ENCODE results near the gene SESN3.

Gene SESN3

DNA sequence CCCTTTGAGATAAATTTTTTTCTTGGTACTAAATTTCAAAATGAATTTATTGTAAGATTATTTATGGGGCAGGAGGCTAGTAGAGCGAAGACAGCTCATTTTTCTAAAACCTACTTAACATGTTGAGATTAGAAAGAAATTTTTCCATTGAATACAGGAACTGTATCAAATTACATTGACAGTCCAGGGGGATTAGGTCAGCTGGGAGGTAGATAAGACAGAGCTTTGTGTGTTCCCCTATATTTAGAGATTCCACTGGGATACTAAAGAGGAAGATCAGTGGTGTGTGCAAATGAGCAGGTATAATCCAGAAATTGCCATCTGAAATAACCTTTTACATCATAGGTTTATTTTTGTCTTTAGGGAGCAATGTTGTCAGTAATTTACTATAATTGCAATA lies 109.3 kb downstream of the SESN3 start:
- no peaks in the 10 kb centered on the region for H3K27me3 ChIP-seq (ENCODE audit: control insufficient read depth, low read length)
- H3F3A ChIP-seq (ENCODE audit: control insufficient read depth, insufficient read depth) = no peaks in the 10 kb centered on the region
- H3K9me2 ChIP-seq (replicated peaks; ENCODE audit: control insufficient read depth, low read length) = no peaks in the 10 kb centered on the region
- H4K20me1 ChIP-seq (ENCODE audit: control insufficient read depth, insufficient read depth, low read depth, low read length) = no peaks in the 10 kb centered on the region
- no peaks in the 10 kb centered on the region for H3K36me3 ChIP-seq (ENCODE audit: control insufficient read depth, low read length)
- no peak overlapping the region for H3K4me2 ChIP-seq (ENCODE audit: low read length)
- H3K79me2 ChIP-seq (ENCODE audit: control insufficient read depth, low read length) = no peaks in the 10 kb centered on the region
- H3K4me1 ChIP-seq (ENCODE audit: control insufficient read depth, low read length) = no peaks in the 10 kb centered on the region
- TF ChIP-seq, protein P1, sequence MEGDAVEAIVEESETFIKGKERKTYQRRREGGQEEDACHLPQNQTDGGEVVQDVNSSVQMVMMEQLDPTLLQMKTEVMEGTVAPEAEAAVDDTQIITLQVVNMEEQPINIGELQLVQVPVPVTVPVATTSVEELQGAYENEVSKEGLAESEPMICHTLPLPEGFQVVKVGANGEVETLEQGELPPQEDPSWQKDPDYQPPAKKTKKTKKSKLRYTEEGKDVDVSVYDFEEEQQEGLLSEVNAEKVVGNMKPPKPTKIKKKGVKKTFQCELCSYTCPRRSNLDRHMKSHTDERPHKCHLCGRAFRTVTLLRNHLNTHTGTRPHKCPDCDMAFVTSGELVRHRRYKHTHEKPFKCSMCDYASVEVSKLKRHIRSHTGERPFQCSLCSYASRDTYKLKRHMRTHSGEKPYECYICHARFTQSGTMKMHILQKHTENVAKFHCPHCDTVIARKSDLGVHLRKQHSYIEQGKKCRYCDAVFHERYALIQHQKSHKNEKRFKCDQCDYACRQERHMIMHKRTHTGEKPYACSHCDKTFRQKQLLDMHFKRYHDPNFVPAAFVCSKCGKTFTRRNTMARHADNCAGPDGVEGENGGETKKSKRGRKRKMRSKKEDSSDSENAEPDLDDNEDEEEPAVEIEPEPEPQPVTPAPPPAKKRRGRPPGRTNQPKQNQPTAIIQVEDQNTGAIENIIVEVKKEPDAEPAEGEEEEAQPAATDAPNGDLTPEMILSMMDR (IDR thresholded peaks at IDR 0.05; ENCODE audit: low read depth, low read length, poor library complexity, severe bottlenecking) = no peak
- no peak for TF ChIP-seq EZH2phosphoT487 (IDR thresholded peaks at IDR 0.05; ENCODE audit: borderline replicate concordance, low read length)
- H3K9me3 ChIP-seq (ENCODE audit: control insufficient read depth, insufficient read depth, low read length) = no peaks in the 10 kb centered on the region
- no peak overlapping the region for H3K4me3 ChIP-seq (ENCODE audit: low read length)
- H3K27ac ChIP-seq (ENCODE audit: low read depth, low read length) = no peak overlapping the region

DNA sequence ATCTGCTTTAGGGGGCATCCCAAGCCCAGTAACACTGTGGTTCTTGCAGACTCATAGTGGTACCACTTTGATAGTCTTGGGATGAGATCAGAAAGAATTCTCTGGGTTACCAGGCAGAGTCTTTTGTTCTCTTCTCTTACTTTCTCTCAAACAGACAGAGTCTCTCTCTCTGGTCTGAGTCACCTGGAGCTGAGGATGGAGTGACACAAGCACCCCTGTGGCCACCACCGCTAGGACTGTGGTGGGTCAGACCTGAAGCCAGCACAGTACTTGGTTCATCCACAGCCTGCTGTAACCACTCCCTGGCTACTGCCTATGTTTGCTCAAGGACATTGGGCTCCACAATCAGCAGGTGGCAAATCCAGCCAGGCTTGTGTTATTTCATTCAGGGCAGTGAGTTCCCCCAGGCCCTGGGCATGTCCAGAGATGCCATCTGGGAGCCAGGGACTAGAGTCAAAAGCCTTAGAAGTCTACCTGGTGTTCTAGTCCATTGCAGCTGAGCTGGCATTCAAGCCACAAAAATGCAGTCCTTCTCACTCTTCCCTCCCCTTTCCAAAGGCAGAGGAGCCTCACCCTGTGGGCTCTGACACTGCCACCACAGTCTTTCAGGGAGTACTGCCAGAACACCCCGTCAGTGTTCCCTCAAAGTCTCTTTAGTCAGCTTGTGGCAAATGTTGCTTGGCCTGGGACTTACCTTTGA lies 111.5 kb downstream of the SESN3 start:
- Histone ChIP-seq H3K36me3 (ENCODE audit: control insufficient read depth, low read length) (no peaks in the 10 kb centered on the region), H4K20me1 (ENCODE audit: control insufficient read depth, insufficient read depth, low read depth, low read length) (no peaks in the 10 kb centered on the region), H3F3A (ENCODE audit: control insufficient read depth, insufficient read depth) (no peaks in the 10 kb centered on the region), H3K9me3 (ENCODE audit: control insufficient read depth, insufficient read depth, low read length) (no peaks in the 10 kb centered on the region), H3K27me3 (ENCODE audit: control insufficient read depth, low read length) (no peaks in the 10 kb centered on the region), H3K27ac (ENCODE audit: low read depth, low read length) (no peak overlapping the region), H3K79me2 (ENCODE audit: control insufficient read depth, low read length) (0 out of 2 replicates have a peak, but pooled peaks cover 4% of the 10 kb centered on the region), H3K9me2 (replicated peaks; ENCODE audit: control insufficient read depth, low read length) (no peaks in the 10 kb centered on the region), H3K4me2 (ENCODE audit: low read length) (no peak overlapping the region), H3K4me1 (ENCODE audit: control insufficient read depth, low read length) (no peaks in the 10 kb centered on the region), H3K4me3 (ENCODE audit: low read length) (no peak overlapping the region)
- TF ChIP-seq, protein P1 (IDR thresholded peaks at IDR 0.05; ENCODE audit: low read depth, low read length, poor library complexity, severe bottlenecking) = no peak
- TF ChIP-seq EZH2phosphoT487 (IDR thresholded peaks at IDR 0.05; ENCODE audit: borderline replicate concordance, low read length) = no peak

DNA sequence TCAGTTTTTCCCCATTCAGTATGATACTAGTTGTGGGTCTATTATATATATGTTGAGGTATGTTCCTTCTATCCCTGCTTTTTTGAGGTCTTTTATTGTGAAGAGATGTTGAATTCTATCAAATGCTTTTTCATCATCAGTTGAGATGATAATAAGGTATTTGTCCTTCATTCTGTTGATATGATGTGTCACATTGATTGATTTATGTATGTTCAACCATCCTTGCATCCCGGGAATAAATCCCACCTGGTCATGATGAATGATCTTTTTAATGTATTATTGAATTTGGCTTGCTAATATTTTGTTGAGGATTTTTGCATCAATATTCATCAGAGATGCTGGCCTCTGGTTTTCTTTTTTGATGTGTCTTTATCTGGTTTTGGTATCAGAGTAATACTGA lies 115.4 kb downstream of the SESN3 start:
- no peak overlapping the region for H3K4me2 ChIP-seq (ENCODE audit: low read length)
- H3K27me3 ChIP-seq (ENCODE audit: control insufficient read depth, low read length) = no peaks in the 10 kb centered on the region
- peaks cover 8% of the 10 kb centered on the region; the same call in 1 of the 2 replicates for H3K79me2 ChIP-seq (ENCODE audit: control insufficient read depth, low read length)
- no peaks in the 10 kb centered on the region for H3K36me3 ChIP-seq (ENCODE audit: control insufficient read depth, low read length)
- H4K20me1 ChIP-seq (ENCODE audit: control insufficient read depth, insufficient read depth, low read depth, low read length) = no peaks in the 10 kb centered on the region
- H3K9me3 ChIP-seq (ENCODE audit: control insufficient read depth, insufficient read depth, low read length) = no peaks in the 10 kb centered on the region
- H3K4me3 ChIP-seq (ENCODE audit: low read length) = no peak overlapping the region
- no peaks in the 10 kb centered on the region for H3F3A ChIP-seq (ENCODE audit: control insufficient read depth, insufficient read depth)
- no peaks in the 10 kb centered on the region for H3K4me1 ChIP-seq (ENCODE audit: control insufficient read depth, low read length)
- no peaks in the 10 kb centered on the region for H3K9me2 ChIP-seq (replicated peaks; ENCODE audit: control insufficient read depth, low read length)
- TF ChIP-seq EZH2phosphoT487 (IDR thresholded peaks at IDR 0.05; ENCODE audit: borderline replicate concordance, low read length) = no peak
- TF ChIP-seq, protein P1 (IDR thresholded peaks at IDR 0.05; ENCODE audit: low read depth, low read length, poor library complexity, severe bottlenecking) = no peak
- no peak overlapping the region for H3K27ac ChIP-seq (ENCODE audit: low read depth, low read length)

Measured in DOHH2 (cell line).